Right lobe of liver (tissue), 6 donors: ENCODE data around the gene NSMF. TPM values are rescaled to one million over a fixed set of nuclear protein-coding genes. Genes with fewer than 3 reads are reported as not detected.

ENCODE experiments used
- ATAC-seq, 4 donors: fragments of 200-7000 bp; cut with Tn5 transposase; one replicate each; pipeline ENCODE4 v1.9.1; 2020; ENCODE audit warnings: mild to moderate bottlenecking in 4 of 4, moderate library complexity in 4 of 4
- DNase-seq, 3 donors: peaks; one replicate each; pipeline ENCODE4 v3.0.0-alpha.2; 2020
- H3K27ac ChIP-seq, 3 donors: fragments of 200-600 bp; one replicate each; pipeline ENCODE4 v1.8.0; 2022
- H3K27me3 ChIP-seq, 2 donors: fragments of 200-600 bp; one replicate each; pipeline ENCODE4 v1.8.0; 2022
- H3K36me3 ChIP-seq, 4 donors: fragments of 200-600 bp; sonication (generic) in 1 of 4; one replicate each; pipeline versions ENCODE4 v1.5.1 to v1.8.0; 2017 to 2022; ENCODE audit warnings: control low read depth in 1 of 4
- H3K4me1 ChIP-seq, 4 donors: fragments of 200-600 bp; sonication (generic) in 1 of 4; one replicate each; pipeline versions ENCODE4 v1.5.1 to v1.8.0; 2017 to 2022; ENCODE audit warnings: control low read depth in 1 of 4
- H3K4me3 ChIP-seq, 3 donors: fragments of 200-600 bp; one replicate each; pipeline ENCODE4 v1.8.0; 2022
- H3K9me3 ChIP-seq, 4 donors: fragments of 200-600 bp; sonication (generic) in 1 of 4; one replicate each; pipeline versions ENCODE4 v1.5.1 to v1.8.0; 2017 to 2022; ENCODE audit warnings: control low read depth in 1 of 4
- CTCF ChIP-seq, 4 donors: fragments of 200-600 bp in 3 of 4; fragments of 450-650 bp in 1 of 4; IDR thresholded peaks; one replicate each; pipeline versions ENCODE4 v1.5.1 to v1.8.0; 2016 to 2022; ENCODE audit warnings: antibody characterized with exemption in 4 of 4, mild to moderate bottlenecking in 2 of 4
- POLR2A ChIP-seq: fragments of 450-650 bp; IDR thresholded peaks from one replicate; pipeline ENCODE4 v1.6.1; 2017; ENCODE audit warnings: antibody characterized with exemption, mild to moderate bottlenecking
- WGBS: methylation state at CpG from one replicate; pipeline ENCODE4 v1.1.6; 2018; ENCODE audit warnings: low coverage, low lambda C conversion rate; ENCODE audit not compliant: insufficient coverage; ENCODE audit errors: missing lambda C conversion rate; 5-methylcytosine and 5-hydroxymethylcytosine counted together
- intact Hi-C, 2 donors: fragments of 100-400 bp; cut with DNase I; formaldehyde crosslinking; loops; one replicate each; pipeline versions ENCODE4 v1.11.2 to v1.14.1; 2022
- total RNA-seq, 6 experiments: library from RNA; depleted of rRNA in 2 of 6; stranded (reverse); fragments of >200 nt in 2 of 6; fragmentation: NEBNext Ultra II Directional in 3 of 6; extraction: Animal tissue kit (Norgen Biotek cat#: 25700) in 3 of 6; gene quantifications; one replicate each; pipeline versions ENCODE4 v1.1.0 to v1.2.4, GENCODE V29; 2016 to 2023
- donor health status: DM: no; HTN: yes; CAD: no.
- donor health status: DM: no; HTN: no; CAD: no.
- donor health status: DM: no; HTN: no; CAD: no.
- donor health status: DM: no; HTN: yes; CAD: no.
- donor health status: DM: no; HTN: yes; CAD: no.

NSMF gene
- total RNA-seq, 6 experiments from 2014 or later: 15.6 to 55.4 (median 20.1) TPM

GRCh38 chr9:137485343-137486140, 26.4 kb upstream of the NSMF start:
- H3K4me1 ChIP-seq: peaks cover 0 to 12% (median 6%) of the 10 kb centered on the region in 4 donors
- H3K9me3 ChIP-seq: no peaks in the 10 kb centered on the region
- intact Hi-C loops: no loop called here
- H3K4me3 ChIP-seq: no peak overlapping the region
- DNase-seq (no peak), ATAC-seq (no peak)
- peaks cover 0 to 4% (median 0%) of the 10 kb centered on the region in 4 donors for H3K36me3 ChIP-seq
- 83% methylated on average over 6 of the region's 26 CpGs for WGBS
- no peak overlapping the region for H3K27ac ChIP-seq
- no peaks in the 10 kb centered on the region for H3K27me3 ChIP-seq
- TF ChIP-seq POLR2A: no peak
- TF ChIP-seq CTCF (IDR thresholded peaks at IDR 0.05): no peak

- Histone ChIP-seq H3K9me3 (no peaks in the 10 kb centered on the region), H3K4me1 (peaks cover 0 to 12% (median 6%) of the 10 kb centered on the region in 4 donors), H3K4me3 (no peak overlapping the region), H3K27ac (no peak overlapping the region), H3K36me3 (peaks cover 0 to 2% (median 0%) of the 10 kb centered on the region in 4 donors), H3K27me3 (no peaks in the 10 kb centered on the region)
- intact Hi-C loops: no loop called here
- peak in 1 of 3 donors; percentile 52 for DNase-seq
- no peak for ATAC-seq
- 82% methylated on average over 4 of the region's 27 CpGs for WGBS
- no peak for TF ChIP-seq CTCF (IDR thresholded peaks at IDR 0.05)
Observed at GRCh38 chr9:137484551-137485315, 25.6 kb upstream of the NSMF start.

- TF ChIP-seq POLR2A: no peak
- no peak for TF ChIP-seq CTCF (IDR thresholded peaks at IDR 0.05)
- no peaks in the 10 kb centered on the region for H3K36me3 ChIP-seq
- H3K4me1 ChIP-seq: peaks cover 0 to 12% (median 6%) of the 10 kb centered on the region in 4 donors
- 36% methylated on average over 15 of the region's 26 CpGs for WGBS
- H3K9me3 ChIP-seq: no peaks in the 10 kb centered on the region
- no peak overlapping the region for H3K4me3 ChIP-seq
- peak overlapping the region; percentile 38 to 90 (median 75) for H3K27ac ChIP-seq
- H3K27me3 ChIP-seq: no peaks in the 10 kb centered on the region
- ATAC-seq (peak; percentile 83 to 94 (median 90)), DNase-seq (peak; percentile 81 to 91 (median 89))
- intact Hi-C loops: no loop called here
Observed at GRCh38 chr9:137482094-137482781, 23.1 kb upstream of the NSMF start.
